Measurements from ENCODE around the gene ENPP1. TPM values are rescaled to one million over a fixed set of nuclear protein-coding genes. Genes with fewer than 3 reads are reported as not detected.

ENPP1 gene
- total RNA-seq, 1 experiment from 2014 or later = 6.5 TPM

GRCh38 chr6:131808460-131809269, 845 bp downstream of the ENPP1 start:
- POLR2A ChIA-PET = no interaction called here
- intact Hi-C loops (cut with micrococcal nuclease) = no loop called here
- no peak for ATAC-seq
- Histone ChIP-seq H3K27ac (ENCODE audit: low read depth, low read length) (peak overlapping the region; percentile 38; the same call in 1 of the 2 replicates), H3K9me2 (ENCODE audit: insufficient read depth) (no peaks in the 10 kb centered on the region), H3K4me3 (replicated peaks in 1 of 2; ENCODE audit: low read depth in 1 of 2, low read length in 2 of 2) (peak overlapping the region; percentile 51 to 64), H2AFZ (ENCODE audit: low read depth, low read length, poor library complexity, severe bottlenecking) (peak overlapping the region; percentile 31), H3K9ac (ENCODE audit: low read length) (peak overlapping the region; percentile 44; the same call in 1 of the 2 replicates), H3K79me2 (ENCODE audit: insufficient read depth, low read length) (no peaks in the 10 kb centered on the region), H3K9me3 (ENCODE audit: control insufficient read depth in 1 of 2, insufficient read depth in 1 of 2, low read depth in 1 of 2, low read length in 2 of 2) (no peaks in the 10 kb centered on the region), H3K36me3 (ENCODE audit: control insufficient read depth in 1 of 2, insufficient read depth in 2 of 2, low read length in 2 of 2) (no peaks in the 10 kb centered on the region), H3K4me1 (ENCODE audit: control insufficient read depth in 1 of 2, insufficient read depth in 2 of 2, low read length in 2 of 2) (peaks cover 0 to 14% of the 10 kb centered on the region in 2 experiments; a peak in 3 of 4 replicates), H4K20me1 (ENCODE audit: insufficient read depth) (no peaks in the 10 kb centered on the region), H3K4me2 (ENCODE audit: low read length) (peak overlapping the region; percentile 85), H3K27me3 (ENCODE audit: insufficient read depth, low read length) (no peaks in the 10 kb centered on the region)
- RAD21 ChIA-PET (ENCODE audit: low non-redundant PET in 1 of 2, low total read pairs in 2 of 2, uncharacterized antibody in 2 of 2, unreplicated experiment in 2 of 2) = no interaction called here
- TSS peak; percentile 55 for BruUV-seq (replicated peaks)
- no peak for DNase-seq (ENCODE audit: low read depth, low spot score)
- CTCF ChIA-PET = no interaction called here
- TF ChIP-seq YY1 (IDR thresholded peaks at IDR 0.05; ENCODE audit: extremely low read depth, insufficient replicate concordance, low read depth, low read length) (no peak), ATF3 (IDR thresholded peaks at IDR 0.05) (no peak), EZH2 (IDR thresholded peaks at IDR 0.05) (no peak), SP1 (IDR thresholded peaks at IDR 0.05; ENCODE audit: low read depth) (no peak), POLR2A (IDR thresholded peaks at IDR 0.05; ENCODE audit: borderline replicate concordance, extremely low read depth, insufficient read depth, insufficient read length) (no peak), CTCF (IDR thresholded peaks at IDR 0.05 in 2 of 3, conservative IDR thresholded peaks at IDR 0.05 in 1 of 3; ENCODE audit: borderline replicate concordance in 1 of 3, insufficient read depth in 1 of 3, low read depth in 2 of 3, low read length in 2 of 3) (no peak), ZBTB33 (IDR thresholded peaks at IDR 0.05; ENCODE audit: extremely low read depth, insufficient replicate concordance, low read length) (no peak), ZNF274 (IDR thresholded peaks at IDR 0.05; ENCODE audit: low read depth, low read length) (no peak), JUND (IDR thresholded peaks at IDR 0.05) (no peak), CEBPB (IDR thresholded peaks at IDR 0.05; ENCODE audit: low read depth) (no peak), REST (IDR thresholded peaks at IDR 0.05; ENCODE audit: low read depth) (no peak), TCF7L2 (IDR thresholded peaks at IDR 0.05; ENCODE audit: borderline replicate concordance, extremely low read depth, insufficient read depth, insufficient read length) (no peak), SIN3A (IDR thresholded peaks at IDR 0.05; ENCODE audit: low read depth) (no peak), CBX3 (IDR thresholded peaks at IDR 0.05; ENCODE audit: low read depth) (no peak), ZFX (IDR thresholded peaks at IDR 0.05) (no peak), EGR1 (IDR thresholded peaks at IDR 0.05; ENCODE audit: low read depth) (no peak)

Measured in HCT116 (cell line).